Measurements from ENCODE around the gene USP34. TPM values are rescaled to one million over a fixed set of nuclear protein-coding genes. Genes with fewer than 3 reads are reported as not detected.
"Not testable (repeated sequence)": the region's sequence is repeated elsewhere in the genome, so short reads cannot be mapped to it uniquely, and the experiment has no call there.

The USP34 gene
- total RNA-seq, 1 experiment from 2014 or later = 101 TPM

DNA sequence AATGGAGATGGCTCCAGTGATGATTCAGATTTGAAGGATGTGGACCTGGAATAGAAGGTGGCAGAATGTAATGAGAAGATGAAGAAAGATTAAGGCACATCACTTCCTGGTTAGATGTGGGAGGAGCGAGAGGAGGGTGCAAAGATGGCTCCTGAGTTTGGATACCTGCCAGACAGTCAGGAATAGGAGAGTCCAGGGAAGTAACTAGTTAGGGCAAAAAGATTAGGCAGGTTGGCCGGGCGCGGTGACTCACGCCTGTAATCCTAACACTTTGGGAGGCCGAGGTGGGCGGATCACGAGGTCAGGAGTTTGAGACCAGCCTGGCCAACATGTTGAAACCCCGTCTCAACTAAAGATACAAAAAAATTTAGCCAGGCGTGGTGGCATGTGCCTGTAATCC is 303.3 kb downstream of the USP34 start:
- BruUV-seq (replicated peaks) = no TSS peak
- no peak for DNase-seq (ENCODE audit: unreplicated experiment)
- CTCF ChIA-PET = interaction anchor here (0.6 kb wide), 1 partner anchor 13 kb away, joined by 3 read pairs; no protein-coding TSS in a partner anchor
- Mint-ChIP-seq H3K9me3 (ENCODE audit: unreplicated experiment) (peaks cover 6% of the 10 kb centered on the region), H3K27ac (ENCODE audit: low read depth, unreplicated experiment) (no peak overlapping the region), H3K4me1 (ENCODE audit: insufficient read depth, unreplicated experiment) (no peaks in the 10 kb centered on the region), H3K36me3 (ENCODE audit: insufficient read depth, unreplicated experiment) (peaks cover 59% of the 10 kb centered on the region), H3K27me3 (ENCODE audit: insufficient read depth, unreplicated experiment) (no peaks in the 10 kb centered on the region), H3K4me3 (ENCODE audit: unreplicated experiment) (no peak overlapping the region)
- POLR2A ChIA-PET = interaction anchor here (0.6 to 3.0 kb wide), 2 partner anchors 9 to 15 kb away, joined by 4 to 18 read pairs; no protein-coding TSS in a partner anchor
- intact Hi-C loops (cut with micrococcal nuclease) = no loop called here
- TF ChIP-seq, protein P1, sequence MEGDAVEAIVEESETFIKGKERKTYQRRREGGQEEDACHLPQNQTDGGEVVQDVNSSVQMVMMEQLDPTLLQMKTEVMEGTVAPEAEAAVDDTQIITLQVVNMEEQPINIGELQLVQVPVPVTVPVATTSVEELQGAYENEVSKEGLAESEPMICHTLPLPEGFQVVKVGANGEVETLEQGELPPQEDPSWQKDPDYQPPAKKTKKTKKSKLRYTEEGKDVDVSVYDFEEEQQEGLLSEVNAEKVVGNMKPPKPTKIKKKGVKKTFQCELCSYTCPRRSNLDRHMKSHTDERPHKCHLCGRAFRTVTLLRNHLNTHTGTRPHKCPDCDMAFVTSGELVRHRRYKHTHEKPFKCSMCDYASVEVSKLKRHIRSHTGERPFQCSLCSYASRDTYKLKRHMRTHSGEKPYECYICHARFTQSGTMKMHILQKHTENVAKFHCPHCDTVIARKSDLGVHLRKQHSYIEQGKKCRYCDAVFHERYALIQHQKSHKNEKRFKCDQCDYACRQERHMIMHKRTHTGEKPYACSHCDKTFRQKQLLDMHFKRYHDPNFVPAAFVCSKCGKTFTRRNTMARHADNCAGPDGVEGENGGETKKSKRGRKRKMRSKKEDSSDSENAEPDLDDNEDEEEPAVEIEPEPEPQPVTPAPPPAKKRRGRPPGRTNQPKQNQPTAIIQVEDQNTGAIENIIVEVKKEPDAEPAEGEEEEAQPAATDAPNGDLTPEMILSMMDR (IDR thresholded peaks at IDR 0.05; ENCODE audit: unreplicated experiment) = no peak

DNA sequence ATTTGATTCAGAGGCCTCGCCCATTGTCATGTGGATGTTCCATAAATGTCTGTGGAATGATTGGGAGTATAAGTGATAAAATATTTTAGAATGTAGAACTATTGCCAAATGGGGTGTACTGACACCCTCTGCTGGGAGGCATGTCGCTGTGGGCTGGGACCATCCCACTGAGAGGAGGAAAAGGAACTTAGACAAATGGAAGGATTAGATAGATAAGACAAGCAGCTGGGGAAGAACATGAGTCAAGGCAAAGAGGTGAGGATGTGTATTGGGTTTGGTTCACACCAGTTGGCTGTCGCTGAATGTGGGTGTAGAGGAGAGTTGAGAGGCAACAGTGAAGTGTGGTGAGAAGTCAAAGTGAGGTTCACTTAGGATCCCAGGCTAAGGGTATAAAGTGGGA is 304.9 kb downstream of the USP34 start:
- Mint-ChIP-seq H3K27ac (ENCODE audit: low read depth, unreplicated experiment) (no peak overlapping the region), H3K9me3 (ENCODE audit: unreplicated experiment) (peaks cover 6% of the 10 kb centered on the region), H3K4me3 (ENCODE audit: unreplicated experiment) (no peak overlapping the region), H3K36me3 (ENCODE audit: insufficient read depth, unreplicated experiment) (peaks cover 64% of the 10 kb centered on the region), H3K27me3 (ENCODE audit: insufficient read depth, unreplicated experiment) (no peaks in the 10 kb centered on the region), H3K4me1 (ENCODE audit: insufficient read depth, unreplicated experiment) (no peaks in the 10 kb centered on the region)
- no peak for DNase-seq (ENCODE audit: unreplicated experiment)
- BruUV-seq (replicated peaks) = no TSS peak
- ChIA-PET POLR2A (interaction anchor here (3.0 kb wide), 1 partner anchor 11 kb away, joined by 18 read pairs; no protein-coding TSS in a partner anchor), CTCF (no interaction called here)
- intact Hi-C loops (cut with micrococcal nuclease) = no loop called here
- TF ChIP-seq, protein P1 (IDR thresholded peaks at IDR 0.05; ENCODE audit: unreplicated experiment) = no peak

DNA sequence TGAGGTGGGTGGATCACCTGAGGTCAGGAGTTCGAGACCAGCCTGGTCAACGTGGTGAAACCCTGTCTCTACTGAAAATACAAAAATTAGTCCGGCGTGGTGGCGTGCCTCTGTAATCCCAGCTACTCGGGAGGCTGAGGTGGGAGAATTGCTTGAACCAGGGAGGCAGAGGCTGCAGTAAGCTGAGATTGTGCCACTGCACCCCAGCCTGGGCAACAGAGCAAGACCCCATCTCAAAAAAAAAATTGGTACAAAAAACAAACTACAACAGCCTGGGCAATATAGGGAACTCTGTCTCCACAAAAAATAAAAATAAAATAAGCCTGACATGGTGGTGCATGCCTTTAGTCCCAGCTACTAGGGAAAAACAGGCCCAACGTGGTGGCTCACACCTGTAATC is 305.8 kb downstream of the USP34 start:
- H3K4me1 Mint-ChIP-seq (ENCODE audit: insufficient read depth, unreplicated experiment); H3K9me3 Mint-ChIP-seq (ENCODE audit: unreplicated experiment); intact Hi-C loops (cut with micrococcal nuclease); DNase-seq (ENCODE audit: unreplicated experiment); BruUV-seq (replicated peaks); H3K27me3 Mint-ChIP-seq (ENCODE audit: insufficient read depth, unreplicated experiment); H3K4me3 Mint-ChIP-seq (ENCODE audit: unreplicated experiment); H3K27ac Mint-ChIP-seq (ENCODE audit: low read depth, unreplicated experiment): not testable (repeated sequence)
- peaks cover 67% of the 10 kb centered on the region for H3K36me3 Mint-ChIP-seq (ENCODE audit: insufficient read depth, unreplicated experiment)
- CTCF ChIA-PET = interaction anchor here (0.8 kb wide), 1 partner anchor 29 kb away, joined by 5 read pairs; no protein-coding TSS in a partner anchor
- POLR2A ChIA-PET = interaction anchor here (1.0 to 2.0 kb wide), 2 partner anchors 9 to 12 kb away, joined by 3 to 11 read pairs; no protein-coding TSS in a partner anchor

DNA sequence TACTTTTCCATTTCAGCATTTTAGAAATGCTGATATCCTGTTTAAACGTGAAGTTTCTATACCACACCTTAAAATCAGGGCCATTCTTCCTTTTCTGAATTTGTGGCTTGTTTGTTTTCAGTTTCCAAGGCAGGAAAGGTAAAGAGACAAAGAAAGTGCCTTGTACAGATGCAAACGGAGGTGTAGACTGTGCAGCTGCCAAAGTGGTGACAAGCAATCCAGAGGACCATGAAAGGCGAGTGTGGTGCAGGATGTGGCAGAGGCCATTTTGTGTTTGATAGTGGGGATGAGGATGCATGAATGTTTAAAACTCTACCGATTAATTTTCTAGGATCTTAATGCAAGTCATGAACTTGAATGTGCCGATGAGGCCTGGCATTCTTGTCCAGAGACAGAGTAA is 308.2 kb downstream of the USP34 start:
- peaks cover 68% of the 10 kb centered on the region for H3K36me3 Mint-ChIP-seq (ENCODE audit: insufficient read depth, unreplicated experiment)
- ChIA-PET POLR2A (interaction anchor here (0.6 to 1.3 kb wide), 4 partner anchors 8 to 137 kb away, joined by 3 to 5 read pairs (median 3); no protein-coding TSS in a partner anchor), CTCF (no interaction called here)
- H3K4me3 Mint-ChIP-seq (ENCODE audit: unreplicated experiment) = no peak overlapping the region
- TF ChIP-seq, protein P1 (IDR thresholded peaks at IDR 0.05; ENCODE audit: unreplicated experiment) = no peak
- no peak for DNase-seq (ENCODE audit: unreplicated experiment)
- no peaks in the 10 kb centered on the region for H3K4me1 Mint-ChIP-seq (ENCODE audit: insufficient read depth, unreplicated experiment)
- intact Hi-C loops (cut with micrococcal nuclease) = no loop called here
- peaks cover 6% of the 10 kb centered on the region for H3K9me3 Mint-ChIP-seq (ENCODE audit: unreplicated experiment)
- no peaks in the 10 kb centered on the region for H3K27me3 Mint-ChIP-seq (ENCODE audit: insufficient read depth, unreplicated experiment)
- no TSS peak for BruUV-seq (replicated peaks)
- no peak overlapping the region for H3K27ac Mint-ChIP-seq (ENCODE audit: low read depth, unreplicated experiment)

All from MCF 10A (cell line).